DMS53 treated with DMSO at 0.1 percent for 48 hours (cell line): ENCODE results near the gene EPB41.
"Not testable (repeated sequence)": the region's sequence is repeated elsewhere in the genome, so short reads cannot be mapped to it uniquely, and the experiment has no call there.

Source experiments
- DNase-seq: peaks from one replicate; lab custom pipeline; 2025; ENCODE audit not compliant: unreplicated experiment; lab: John Stamatoyannopoulos, UW

EPB41 gene

DNA sequence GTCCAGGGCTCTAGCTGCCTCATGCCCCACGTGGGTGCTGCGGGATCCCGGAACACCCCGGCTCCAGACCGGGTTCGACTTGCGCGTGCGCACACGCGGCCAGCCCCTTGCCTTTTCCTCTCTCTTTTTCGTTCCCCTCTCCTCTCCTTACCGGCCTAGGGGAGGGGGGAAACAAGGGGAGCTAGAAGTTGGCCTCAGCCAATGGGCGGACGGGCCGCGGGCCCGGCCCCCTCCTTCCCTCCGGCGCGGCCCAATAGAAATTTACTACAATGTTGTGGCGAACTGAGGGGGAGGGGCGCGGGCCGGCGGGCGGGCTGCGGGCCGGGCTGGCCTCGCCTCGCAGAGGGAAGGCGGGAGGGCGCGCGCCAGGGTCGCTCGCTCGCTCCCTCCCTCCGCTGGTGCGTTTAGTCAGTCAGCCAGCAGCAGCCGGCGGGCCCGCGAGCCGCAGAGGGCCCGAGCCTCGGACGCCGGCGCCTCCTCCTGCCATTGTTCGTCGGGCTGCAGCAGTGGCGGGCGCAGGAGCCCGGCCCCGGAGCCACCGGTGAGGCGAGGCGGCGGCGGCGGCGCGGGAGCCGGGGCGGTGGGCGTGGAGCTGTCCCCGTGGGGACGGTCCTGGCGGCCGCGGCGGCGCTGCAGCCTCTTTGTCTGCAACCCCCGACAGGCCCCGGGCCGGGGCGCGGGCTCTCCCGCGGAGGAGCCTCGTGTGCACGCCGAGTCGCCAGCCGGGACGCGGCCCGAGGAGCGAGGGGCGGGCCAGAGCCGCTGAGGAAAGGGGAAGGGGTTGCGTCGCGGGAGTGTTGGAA is at the start of gene EPB41:
EPB41 (plus strand) TSS at position 342 of the 803 bp plus-strand sequence. CDS start 72,869 bp downstream, outside the sequence.
- DNase-seq = peak; percentile 91

DNA sequence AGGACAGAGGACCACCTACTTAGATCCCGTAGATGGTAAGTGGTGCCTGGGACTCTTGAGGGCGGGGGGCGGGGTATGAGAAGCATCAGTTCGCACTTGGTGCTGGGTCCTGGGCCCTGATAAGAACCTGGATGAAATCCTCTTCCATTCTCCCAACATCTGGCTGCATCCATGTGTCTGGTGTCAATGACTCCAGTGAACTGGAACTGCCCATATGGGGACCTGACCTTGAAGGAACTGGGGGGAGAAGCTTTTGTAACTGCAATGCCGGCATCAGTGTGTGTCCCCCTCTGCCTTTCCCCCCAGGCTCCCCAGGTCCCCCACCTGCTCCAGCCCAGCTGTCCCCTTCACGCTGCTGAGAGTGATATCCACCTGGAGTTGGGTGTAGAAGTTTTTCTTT is 49.7 kb upstream of the EPB41 start:
- no peak for DNase-seq

DNA sequence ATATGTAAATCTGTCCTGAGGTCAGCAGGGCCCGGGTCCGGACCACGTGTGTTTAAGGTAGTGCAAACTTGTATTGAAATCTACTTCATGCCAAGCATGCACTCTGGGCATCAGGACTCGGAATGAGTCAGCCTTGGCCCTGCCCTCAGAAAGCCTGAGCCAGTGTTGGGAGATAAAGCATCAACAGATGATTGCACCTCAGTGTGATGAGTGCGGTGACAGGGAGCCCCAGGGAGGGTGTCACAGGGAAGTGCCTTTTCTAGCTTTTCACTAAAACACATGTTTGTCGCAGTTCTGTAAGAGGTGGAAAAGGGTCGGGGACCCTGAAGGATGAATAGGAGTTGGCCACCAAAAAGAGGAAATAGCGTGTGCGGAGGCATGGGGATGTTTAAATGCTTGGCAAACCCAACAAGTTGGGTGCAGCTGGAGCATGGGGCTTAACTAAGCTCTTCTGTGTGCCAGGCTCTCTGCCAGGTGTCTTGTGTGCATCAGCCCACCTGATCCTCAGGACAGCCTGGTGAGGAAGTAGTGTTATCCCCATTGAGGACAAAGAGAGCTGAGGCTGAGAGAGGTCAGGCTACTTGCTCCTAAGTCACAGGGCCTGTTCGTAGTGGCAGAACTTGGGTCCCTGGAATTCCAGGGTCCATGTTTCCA is 48.2 kb upstream of the EPB41 start:
- DNase-seq = no peak

DNA sequence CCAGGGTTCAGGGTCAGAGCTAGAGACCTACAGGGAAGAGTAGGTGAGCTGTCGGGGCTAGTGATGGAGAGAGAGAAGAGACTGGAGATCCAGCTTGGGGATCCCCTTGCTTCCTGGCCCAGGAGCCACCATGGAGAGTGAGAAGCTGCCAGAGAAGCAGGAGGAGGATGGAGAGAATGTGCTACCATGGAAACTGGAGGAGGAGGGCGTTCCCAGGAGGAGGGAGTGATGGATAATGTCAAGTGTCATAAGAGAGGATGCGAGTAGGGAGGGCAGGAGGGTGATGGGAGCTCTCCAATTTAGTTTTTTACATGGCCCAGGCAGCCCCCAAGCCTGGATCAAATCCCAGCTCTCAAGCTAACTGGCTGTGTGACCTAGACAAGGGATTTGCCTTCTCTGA is 46.5 kb upstream of the EPB41 start:
- no peak for DNase-seq

DNA sequence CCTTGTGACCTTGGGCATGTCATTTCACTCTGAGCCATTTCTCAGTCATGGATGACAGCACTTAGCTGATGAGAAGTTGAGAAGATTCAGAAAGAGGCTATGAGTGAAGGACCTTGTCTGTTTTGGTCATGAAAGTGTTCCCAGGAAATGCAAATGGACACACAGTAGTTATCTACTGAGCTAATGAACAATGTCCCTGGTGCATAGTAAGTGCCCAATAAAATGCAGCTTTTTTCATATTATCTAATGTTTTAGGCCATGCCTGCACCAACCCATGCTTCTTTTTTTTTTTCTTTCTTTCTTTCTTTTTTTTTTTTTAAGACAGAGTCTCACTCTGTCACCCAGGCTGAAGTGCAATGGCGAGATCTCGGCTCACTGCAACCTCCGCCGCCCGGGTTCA is 44.4 kb upstream of the EPB41 start:
- no peak for DNase-seq

DNA sequence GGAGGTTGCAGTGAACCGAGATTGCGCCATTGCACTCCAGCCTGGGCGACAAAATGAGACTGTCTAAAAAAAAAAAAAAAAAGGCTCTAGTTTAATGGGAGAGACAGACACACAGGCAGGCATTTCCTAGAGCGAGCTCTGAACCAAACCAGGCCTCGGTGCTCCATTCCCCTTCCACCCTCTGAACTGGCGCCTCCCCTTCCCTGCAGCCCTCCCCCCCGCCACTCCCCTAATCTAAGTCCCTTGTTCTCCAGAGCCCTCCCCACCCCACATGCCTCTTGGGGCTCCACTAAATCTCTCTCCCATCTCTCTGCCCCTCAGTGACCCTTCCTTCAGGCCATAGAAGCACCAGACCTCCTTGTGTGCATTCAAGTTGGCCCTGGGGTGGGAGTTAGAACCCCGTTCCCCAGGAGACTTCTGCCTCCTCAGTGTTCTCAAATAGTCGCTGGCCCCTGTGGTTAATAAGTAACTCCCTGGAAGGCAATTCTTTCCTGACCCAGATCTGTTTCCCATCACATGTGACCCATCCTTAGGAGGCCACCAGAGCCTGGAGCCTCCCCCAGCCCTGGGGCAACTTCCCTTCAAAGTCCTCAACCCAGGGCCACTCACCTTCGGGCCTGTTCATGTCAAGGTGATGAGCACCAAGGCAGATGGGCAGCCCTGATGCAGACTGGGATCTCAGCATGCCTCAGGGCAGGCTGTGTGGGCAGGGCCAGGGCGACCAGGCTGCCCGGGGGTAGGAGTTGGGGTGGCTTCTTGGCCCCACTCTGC is 42.6 kb upstream of the EPB41 start:
- peak; percentile 55 for DNase-seq

DNA sequence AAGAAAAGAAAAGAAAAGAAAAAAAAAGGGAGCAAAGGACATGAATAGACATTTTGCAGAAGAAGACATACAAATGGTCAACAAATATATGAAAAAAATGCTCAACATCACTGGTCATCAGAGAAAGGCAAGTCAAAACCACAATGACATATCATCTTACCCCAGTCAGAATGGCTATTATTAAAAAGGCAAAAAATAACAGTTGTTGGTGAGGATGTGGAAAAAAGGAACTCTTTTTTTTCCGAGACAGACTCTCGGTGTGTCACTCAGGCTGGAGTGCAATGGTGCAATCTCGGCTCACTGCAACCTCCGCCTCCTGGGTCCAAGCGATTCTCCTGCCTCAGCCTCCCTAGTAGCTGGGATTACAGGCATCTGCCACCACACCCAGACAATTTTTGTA is 39.2 kb upstream of the EPB41 start:
- not testable (repeated sequence) for DNase-seq

DNA sequence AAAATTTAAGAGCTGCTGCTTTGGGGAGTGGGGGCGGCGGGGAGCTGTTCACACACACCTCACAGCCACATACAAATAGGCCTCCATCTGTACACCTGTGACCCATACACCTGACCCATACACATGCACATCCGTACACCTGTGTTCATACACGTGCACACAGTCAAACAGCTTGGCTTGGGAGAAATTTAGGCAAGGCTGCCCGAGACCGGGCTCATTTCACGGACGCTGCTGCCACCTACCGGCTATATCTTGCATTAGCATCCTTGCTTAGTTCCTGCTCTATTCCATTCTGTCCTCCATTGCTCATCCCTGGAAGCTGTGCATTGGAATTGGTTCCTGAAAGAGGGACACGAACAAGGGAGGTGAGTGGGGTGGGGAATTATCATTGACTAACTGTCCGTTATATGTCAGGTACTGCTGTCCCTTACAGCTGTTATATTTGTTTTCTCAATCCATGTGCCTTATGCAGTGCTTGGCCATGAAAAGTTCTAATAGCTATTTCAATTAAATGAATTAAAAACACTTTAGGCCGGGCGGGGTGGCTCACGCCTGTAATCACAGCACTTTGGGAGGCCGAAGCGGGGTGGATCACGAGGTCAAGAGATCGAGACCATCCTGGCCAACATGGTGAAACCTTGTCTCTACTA is 37.1 kb upstream of the EPB41 start:
- peak; percentile 91 for DNase-seq

DNA sequence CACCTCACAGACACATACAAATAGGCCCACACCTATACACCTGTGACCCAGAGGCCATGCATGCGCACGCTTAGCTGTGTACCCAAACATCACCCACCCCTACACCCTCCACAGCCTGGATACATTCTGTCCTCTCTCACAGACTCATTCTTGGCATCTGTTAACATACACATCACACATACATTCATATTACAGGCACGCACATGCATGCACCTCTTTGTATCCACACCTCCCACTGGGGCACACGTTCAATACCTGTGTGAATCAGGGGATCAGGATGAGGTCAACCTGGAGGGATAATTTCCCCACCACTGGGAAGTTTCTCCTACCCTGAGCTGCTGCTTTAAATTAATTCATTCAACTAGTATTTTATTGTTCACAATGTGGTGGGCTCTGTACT is 35.6 kb upstream of the EPB41 start:
- no peak for DNase-seq

DNA sequence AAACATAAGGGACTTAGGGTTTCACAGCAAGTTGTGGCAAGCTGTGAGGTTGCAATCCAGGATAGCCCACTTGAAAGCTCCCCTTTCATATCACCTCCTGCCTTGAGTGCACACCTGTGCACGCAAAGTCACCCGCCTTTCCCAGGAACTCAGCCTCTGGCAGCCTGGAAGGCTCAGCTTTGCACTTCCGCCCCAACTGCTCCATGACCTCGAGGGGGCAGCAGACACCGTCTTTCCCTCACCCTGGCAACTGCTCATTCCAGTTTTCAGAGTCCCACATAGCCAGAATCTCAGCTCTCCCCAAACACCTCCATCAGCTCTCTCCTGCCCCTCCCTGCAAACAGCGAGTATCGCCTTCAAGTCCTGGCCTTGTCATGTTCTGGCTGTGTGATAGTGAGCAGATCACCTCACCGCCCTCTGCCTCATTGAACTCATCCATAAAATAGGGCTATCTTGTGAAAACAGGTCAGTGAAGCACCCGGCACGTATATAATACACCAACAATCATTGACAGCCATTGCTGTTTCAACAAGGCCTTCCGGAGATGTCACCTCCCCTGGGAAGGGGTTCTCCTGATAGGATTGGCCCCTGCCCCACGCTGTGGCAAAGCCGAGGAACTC is 32.2 kb upstream of the EPB41 start:
- DNase-seq = peak; percentile 94

DNA sequence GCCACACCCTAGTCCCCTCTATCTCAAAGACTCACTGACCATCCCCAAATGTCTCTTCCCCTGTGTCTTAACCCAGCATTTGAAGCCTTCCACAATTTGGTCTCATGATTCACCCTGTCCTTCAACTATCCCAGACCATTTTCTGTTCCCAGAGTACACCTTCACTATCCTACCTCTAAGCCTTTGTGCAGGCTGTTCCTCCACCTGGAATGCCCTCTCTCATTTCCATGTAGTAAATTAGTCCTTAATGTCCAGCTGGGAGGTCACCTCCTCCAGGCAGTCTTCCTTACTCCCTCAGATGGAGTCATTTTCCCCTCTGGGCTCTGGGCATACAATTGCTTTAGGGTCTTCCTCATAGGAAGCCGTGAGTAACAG is 31.1 kb upstream of the EPB41 start:
- no peak for DNase-seq

DNA sequence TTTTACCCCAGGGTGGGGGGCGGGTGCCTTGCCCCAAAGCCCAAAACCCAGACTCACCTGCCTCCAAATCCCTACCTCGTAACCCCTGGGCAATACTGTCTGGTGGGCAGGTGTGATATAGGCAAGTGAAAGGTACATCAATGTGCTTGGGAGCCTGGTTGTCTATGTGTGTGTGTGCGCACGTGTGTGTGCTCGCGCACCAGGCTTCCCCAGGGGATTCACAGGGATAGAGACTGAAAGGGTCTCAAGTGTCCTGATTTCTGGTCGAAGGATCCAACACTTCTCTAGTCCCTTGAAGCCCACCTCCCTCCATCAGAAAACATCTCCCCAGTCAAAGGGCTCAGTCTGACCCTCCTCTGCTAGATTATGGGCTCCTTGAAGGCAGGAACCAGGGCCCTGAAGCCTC is 28.9 kb upstream of the EPB41 start:
- DNase-seq = no peak

DNA sequence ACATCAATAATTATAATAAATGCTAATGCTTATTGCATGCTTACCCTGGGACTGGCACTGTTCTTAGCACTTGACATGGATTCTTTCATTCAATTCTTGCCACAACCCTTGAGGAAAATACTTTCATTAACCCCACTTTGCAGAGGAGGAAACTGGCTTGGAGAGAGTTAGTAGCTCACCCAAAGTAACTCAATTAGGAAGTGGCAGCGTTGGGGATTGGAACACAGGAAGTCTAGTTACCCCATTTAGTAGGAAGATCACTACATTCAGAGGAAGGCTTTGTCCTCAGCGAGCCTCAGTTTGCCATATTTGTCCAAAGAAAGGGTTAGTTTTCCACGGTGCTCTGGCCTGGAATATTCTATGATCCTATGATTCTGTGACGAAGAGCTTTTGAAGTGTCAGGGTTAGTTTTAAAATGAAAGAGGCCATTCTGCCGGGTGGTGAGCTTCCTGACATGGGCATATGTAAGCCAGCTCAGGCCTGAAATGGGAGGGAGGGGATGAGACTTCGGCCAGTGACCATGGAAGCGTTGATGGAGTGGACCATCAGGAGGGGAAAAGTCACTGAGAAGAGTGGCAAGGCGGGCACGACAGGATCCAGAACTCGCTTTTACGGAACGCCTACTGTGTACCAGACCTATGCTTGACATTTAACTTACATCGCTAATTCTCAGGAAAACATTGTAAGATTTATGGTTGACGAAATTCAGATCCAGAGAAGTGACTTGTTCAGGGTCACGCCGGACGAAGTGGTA is 28.2 kb upstream of the EPB41 start:
- DNase-seq = peak; percentile 43

DNA sequence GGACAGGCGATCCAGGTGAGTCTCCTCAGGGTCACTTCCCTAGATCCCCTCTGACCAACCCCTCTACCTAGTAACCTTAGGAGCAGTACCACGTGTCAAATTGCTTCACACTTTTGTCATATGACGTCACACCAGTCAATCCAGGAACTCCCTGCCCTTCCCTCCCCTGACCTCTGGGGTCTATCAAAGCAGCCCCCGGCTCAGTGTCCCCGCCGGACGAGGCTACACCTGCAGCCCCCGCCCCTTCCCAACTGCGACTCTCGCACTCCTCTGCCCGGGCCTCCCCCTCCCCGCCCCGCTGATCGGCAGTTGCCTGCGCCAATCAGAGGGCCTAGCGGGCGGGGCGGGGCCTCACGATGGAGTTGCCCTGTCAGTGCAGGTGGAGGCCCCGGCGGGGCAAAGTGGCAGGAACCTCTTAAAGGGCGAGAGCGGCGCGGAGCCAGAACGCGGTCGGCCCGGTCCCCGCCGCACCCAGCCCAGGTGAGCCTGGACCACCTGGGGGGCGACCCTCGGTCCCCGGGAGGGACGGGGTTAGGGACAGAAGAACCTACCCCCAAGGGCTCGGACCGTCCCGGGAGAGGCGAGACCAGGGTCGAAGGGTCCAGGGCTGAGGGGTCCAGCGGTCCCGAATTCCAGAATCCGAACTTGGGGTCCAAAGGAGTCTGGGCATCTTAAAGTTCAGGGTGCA is 27.5 kb upstream of the EPB41 start:
- peak; percentile 73 for DNase-seq

DNA sequence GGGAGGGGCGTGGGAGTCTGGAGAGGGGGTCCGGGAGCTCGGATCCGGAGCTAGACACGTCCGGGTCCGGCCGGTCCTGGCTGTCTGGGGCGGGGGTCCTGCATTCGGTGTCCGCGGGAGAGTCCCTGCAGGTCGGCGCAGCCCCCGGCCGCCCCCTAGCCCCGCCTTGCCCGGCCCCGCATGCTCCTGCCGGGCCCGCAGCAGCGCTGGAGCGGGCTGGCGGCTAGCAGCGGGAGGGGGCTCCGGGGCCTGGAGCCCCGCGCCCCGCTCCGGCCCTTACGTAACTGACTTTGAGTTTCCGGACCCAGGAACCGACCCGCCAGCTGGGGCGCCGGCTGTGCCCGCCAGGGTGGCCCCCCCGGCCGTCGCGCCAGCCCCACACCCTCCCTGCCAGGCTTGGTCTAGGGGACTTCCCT is 26.9 kb upstream of the EPB41 start:
- no peak for DNase-seq

DNA sequence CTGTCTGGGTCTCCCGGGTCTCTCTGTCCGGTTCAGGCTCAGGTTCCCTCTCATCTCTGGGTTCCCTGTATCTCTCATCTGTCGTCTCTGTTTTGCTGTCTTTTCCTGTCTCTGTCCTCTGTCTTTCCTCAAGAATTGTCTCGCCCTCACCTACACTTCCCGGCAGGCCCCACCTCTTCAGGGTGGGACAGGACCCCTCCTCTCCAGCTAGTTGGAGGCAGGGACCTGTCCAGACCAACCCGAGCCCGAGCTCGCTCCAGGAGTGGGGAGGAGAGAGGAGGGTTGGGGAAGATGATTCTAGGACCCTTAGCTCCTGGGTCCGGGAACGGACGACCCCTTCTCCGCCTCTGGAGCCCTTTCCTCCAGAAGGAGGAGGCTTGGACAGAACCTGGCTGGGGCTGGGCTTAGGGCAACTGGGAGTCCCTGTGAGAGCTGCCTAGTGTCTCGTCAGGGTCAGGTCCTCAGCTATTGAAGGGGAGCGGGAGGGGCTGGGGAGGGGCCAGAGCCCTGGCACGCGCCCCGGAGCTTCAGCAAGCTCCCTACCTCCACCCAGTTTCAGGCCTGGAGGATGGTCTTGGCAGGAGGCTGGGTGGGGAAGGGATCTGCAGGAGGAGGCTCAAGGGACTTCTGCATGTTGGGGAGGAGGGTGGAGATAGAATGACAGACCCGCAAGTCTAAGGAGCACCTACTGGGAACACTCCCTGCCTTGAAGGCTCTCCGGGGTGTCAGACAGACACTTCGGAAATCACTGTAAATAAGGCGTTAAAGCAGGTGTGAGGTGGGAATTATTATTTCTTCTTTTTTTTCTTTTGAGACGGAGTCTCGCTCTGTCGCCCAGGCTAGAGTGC is 26.3 kb upstream of the EPB41 start:
- no peak for DNase-seq

DNA sequence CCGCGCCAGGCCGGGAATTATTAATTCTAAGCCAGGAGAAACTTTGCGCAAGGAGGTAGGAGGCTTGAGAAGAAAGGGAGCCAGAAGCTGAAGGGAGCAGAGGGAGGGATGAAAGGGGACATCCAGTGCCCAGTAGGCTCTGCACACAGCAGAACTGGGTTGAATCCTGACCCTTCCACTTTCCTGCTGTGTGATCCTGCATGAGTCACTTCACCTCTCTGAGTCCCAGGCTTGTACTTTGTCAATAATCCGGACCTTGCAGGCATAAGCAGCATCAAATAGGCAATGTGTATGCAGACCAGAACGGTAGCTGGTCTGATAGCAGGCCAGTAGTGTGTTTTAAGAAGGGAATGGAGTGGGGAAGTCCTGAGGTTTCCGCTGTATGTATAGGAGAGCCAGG is 25.5 kb upstream of the EPB41 start:
- DNase-seq = no peak

DNA sequence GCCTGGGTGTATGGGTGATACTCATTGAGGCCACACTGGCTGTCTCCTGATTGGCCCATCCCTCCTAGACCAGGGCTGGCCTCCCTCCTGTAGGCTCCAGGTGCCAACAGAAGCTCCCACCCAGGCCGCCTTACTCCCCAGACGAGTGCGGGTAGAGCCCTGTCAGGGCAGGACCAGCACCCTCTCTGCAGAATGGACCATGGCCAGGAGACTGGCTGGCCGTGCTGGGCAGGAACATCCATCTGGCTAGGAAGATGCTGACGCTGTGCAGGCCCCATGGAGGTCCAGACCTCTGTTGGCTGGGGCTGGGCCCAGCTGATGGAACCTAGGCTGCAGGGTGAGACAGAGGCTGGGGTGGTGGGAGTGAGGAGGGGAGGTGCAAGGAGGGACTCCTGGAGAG is 25.0 kb upstream of the EPB41 start:
- DNase-seq = no peak

DNA sequence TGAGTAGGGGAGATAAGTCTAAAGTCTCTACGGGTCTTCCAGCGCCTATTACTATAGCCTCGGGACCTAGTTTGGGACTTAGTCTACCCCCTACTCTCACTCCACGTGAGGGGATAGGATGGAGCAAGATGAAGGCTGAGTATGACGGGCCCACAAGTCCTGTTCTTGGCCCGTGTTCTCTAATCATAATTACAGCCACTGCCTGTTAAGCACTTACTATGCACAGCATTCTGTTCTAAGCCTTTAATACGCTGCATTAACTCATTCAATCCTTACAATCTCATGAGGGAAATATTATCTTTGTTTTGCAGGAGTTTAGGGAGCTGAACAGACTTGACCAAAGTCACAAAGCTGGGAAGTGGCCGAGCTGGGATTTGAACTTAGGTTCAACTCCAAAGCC is 23.9 kb upstream of the EPB41 start:
- no peak for DNase-seq
